Right lobe of liver (tissue), 4 donors: ENCODE results near the gene DPM1.

Experiments
- CTCF ChIP-seq, 4 donors: fragments of 200-600 bp in 3 of 4; fragments of 450-650 bp in 1 of 4; IDR thresholded peaks; one replicate each; pipeline versions ENCODE4 v1.5.1 to v1.8.0; 2016 to 2022; ENCODE audit warnings: antibody characterized with exemption in 4 of 4, mild to moderate bottlenecking in 2 of 4
- POLR2A ChIP-seq: fragments of 450-650 bp; IDR thresholded peaks from one replicate; pipeline ENCODE4 v1.6.1; 2017; ENCODE audit warnings: antibody characterized with exemption, mild to moderate bottlenecking
- donor health status: DM: no; HTN: no; CAD: no.
- donor health status: DM: no; HTN: no; CAD: no.
- donor health status: DM: no; HTN: yes; CAD: no.

GRCh38 chr20:50953821-50954220 is 4.5 kb downstream of the DPM1 start:
- TF ChIP-seq POLR2A (no peak), CTCF (IDR thresholded peaks at IDR 0.05) (no peak)
